ENCODE data around the gene TMUB2. TPM values are rescaled to one million over a fixed set of nuclear protein-coding genes. Genes with fewer than 3 reads are reported as not detected.

TMUB2 gene
- total RNA-seq, 1 donor from 2014 or later: 33.5 TPM

- no peak for TF ChIP-seq CTCF (conservative IDR thresholded peaks at IDR 0.05)
- H3K9me3 Mint-ChIP-seq: no peaks in the 10 kb centered on the region
- peaks cover 12% of the 10 kb centered on the region for H3K4me1 Mint-ChIP-seq
- H3K4me3 Mint-ChIP-seq: no peak overlapping the region
- H3K36me3 Mint-ChIP-seq (ENCODE audit: low read depth): peaks cover 14% of the 10 kb centered on the region
- no peaks in the 10 kb centered on the region for H3K27me3 Mint-ChIP-seq (ENCODE audit: low read depth)
- H3K27ac Mint-ChIP-seq (ENCODE audit: unreplicated experiment): no peak overlapping the region
- DNase-seq (ENCODE audit: low read depth, low spot score): no peak
Measured at GRCh38 chr17:44174427-44174826, 12.3 kb upstream of the TMUB2 start.

GRCh38 chr17:44176257-44176656 is 10.5 kb upstream of the TMUB2 start:
- Mint-ChIP-seq H3K4me1 (peaks cover 7% of the 10 kb centered on the region), H3K27ac (ENCODE audit: unreplicated experiment) (peak overlapping the region; percentile 27), H3K27me3 (ENCODE audit: low read depth) (no peaks in the 10 kb centered on the region), H3K4me3 (no peak overlapping the region), H3K9me3 (no peaks in the 10 kb centered on the region), H3K36me3 (ENCODE audit: low read depth) (peaks cover 14% of the 10 kb centered on the region)
- no peak for TF ChIP-seq CTCF (conservative IDR thresholded peaks at IDR 0.05)
- DNase-seq (ENCODE audit: low read depth, low spot score): no peak

- Mint-ChIP-seq H3K27me3 (ENCODE audit: low read depth) (no peaks in the 10 kb centered on the region), H3K9me3 (no peaks in the 10 kb centered on the region), H3K27ac (ENCODE audit: unreplicated experiment) (peak overlapping the region; percentile 27)
Measured at GRCh38 chr17:44176671-44177501, 9.9 kb upstream of the TMUB2 start.

GRCh38 chr17:44177640-44178039 is 9.1 kb upstream of the TMUB2 start:
- no peak for TF ChIP-seq CTCF (conservative IDR thresholded peaks at IDR 0.05)
- Mint-ChIP-seq H3K4me3 (no peak overlapping the region), H3K27me3 (ENCODE audit: low read depth) (no peaks in the 10 kb centered on the region), H3K27ac (ENCODE audit: unreplicated experiment) (no peak overlapping the region), H3K4me1 (peaks cover 4% of the 10 kb centered on the region), H3K36me3 (ENCODE audit: low read depth) (peaks cover 22% of the 10 kb centered on the region), H3K9me3 (no peaks in the 10 kb centered on the region)
- DNase-seq (ENCODE audit: low read depth, low spot score): no peak

More at GRCh38 chr17:44176671-44177501, 9.9 kb upstream of the TMUB2 start:
- no peak for DNase-seq (ENCODE audit: low read depth, low spot score)
- no peak for TF ChIP-seq CTCF (conservative IDR thresholded peaks at IDR 0.05)
- Mint-ChIP-seq H3K36me3 (ENCODE audit: low read depth) (peaks cover 18% of the 10 kb centered on the region), H3K4me3 (no peak overlapping the region), H3K4me1 (peaks cover 8% of the 10 kb centered on the region)

GRCh38 chr17:44178133-44178532 is 8.6 kb upstream of the TMUB2 start:
- Mint-ChIP-seq H3K36me3 (ENCODE audit: low read depth) (peaks cover 22% of the 10 kb centered on the region), H3K27me3 (ENCODE audit: low read depth) (no peaks in the 10 kb centered on the region), H3K4me3 (no peak overlapping the region), H3K9me3 (no peaks in the 10 kb centered on the region), H3K27ac (ENCODE audit: unreplicated experiment) (no peak overlapping the region), H3K4me1 (peaks cover 4% of the 10 kb centered on the region)
- DNase-seq (ENCODE audit: low read depth, low spot score): no peak
- TF ChIP-seq CTCF (conservative IDR thresholded peaks at IDR 0.05): no peak

Measured in neural crest cell (in vitro differentiated cells).